ELR (cell line): ENCODE measurements around the gene TAOK2.

Experiments
- DNase-seq: peaks from one replicate; pipeline ENCODE4 v3.0.0-alpha.2; 2015; ENCODE audit warnings: low read depth

Gene TAOK2

DNA sequence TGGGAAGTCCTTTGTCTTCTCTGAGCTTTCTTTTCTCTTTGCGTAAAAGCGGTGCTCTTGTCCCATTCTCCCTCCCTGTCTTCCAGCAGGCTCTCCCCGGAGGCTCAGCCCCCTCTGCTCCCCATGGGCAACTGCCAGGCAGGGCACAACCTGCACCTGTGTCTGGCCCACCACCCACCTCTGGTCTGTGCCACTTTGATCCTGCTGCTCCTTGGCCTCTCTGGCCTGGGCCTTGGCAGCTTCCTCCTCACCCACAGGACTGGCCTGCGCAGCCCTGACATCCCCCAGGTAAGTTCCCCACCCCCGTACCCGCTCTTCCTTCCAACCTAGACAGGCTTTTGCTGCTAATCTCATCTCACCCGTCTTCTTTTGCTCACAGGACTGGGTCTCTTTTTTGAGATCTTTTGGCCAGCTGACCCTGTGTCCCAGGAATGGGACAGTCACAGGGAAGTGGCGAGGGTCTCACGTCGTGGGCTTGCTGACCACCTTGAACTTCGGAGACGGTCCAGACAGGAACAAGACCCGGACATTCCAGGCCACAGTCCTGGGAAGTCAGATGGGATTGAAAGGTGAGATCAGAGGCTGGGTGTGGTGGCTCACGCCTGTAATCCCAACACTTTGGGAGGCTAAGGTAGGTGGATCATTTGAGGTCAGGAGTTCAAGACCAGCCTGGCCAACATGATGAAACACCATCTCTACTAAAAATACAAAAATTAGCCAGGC lies 10.5 kb upstream of the TAOK2 start:
- DNase-seq = no peak

DNA sequence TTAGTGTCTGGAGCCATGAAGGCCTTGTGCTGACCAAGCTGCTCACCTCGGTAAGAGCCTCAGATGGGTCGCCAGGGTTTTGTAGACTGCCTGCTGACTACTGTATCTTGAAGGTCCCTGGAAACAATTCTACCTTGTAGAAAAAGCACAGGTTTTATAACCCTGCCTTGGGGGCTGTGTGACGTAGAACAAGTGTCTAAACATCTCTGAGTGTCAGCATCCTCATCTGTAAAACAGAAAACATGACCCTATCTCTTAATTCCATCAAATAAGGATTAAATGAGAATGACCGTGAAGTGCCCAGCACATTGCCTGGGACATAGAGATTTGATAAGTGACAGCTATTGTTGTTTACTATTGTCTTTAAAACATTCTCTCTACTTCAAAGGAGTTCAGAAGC lies 5.5 kb upstream of the TAOK2 start:
- no peak for DNase-seq

DNA sequence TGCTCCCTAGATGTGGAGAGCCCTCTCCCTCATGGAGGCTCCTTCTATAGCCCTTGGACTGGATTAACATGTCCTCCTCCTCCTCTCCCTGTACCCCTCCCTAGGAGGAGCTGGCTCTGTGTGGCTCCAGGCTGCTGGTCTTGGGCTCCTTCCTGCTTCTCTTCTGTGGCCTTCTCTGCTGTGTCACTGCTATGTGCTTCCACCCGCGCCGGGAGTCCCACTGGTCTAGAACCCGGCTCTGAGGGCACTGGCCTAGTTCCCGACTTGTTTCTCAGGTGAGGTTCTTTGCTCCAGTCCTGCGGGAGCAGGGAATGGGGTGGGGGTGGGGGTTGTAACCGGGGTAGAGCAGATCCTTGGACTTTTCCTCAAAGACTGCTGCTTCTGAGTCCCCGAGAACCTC lies 2.4 kb upstream of the TAOK2 start:
- no peak for DNase-seq

DNA sequence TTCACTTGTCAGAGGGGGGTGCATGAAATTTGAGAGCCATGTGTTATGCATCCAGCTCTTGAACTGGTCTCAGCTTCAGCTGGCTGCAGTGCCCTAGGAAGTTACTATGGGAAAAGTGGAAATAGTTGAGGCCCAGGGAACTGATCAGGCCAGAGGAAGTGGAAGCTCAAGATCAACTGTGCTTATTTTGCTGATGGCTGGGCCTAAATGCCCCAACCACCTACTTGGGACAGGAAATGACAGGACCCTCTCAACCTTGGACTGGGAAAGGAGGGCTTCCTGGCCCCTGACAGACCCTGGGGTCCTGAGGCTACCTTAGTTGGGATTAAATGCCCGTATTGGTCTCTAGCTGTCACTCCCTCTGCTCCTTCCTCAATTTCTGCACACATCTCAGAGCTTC lies 1.2 kb upstream of the TAOK2 start:
- no peak for DNase-seq

DNA sequence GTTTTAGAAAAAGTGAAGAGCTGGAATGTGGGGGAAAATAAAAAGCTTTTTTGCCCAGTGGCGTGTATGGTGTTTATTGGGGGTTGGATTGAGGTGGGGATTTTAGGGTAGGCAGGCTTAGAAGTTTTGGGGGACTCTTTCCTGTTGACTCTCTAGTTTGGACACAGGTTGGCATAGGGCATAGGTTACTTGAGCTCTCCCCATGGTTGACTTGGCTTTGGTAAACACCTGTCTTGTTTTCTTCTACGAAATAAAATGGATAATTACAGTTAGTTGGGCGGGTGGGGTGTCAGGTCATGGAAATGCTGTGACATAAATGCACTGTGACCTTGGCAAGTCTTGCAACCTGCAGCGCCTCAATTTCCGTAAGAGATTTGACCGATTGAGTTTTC lies 680 bp upstream of the TAOK2 start:
- DNase-seq = no peak

DNA sequence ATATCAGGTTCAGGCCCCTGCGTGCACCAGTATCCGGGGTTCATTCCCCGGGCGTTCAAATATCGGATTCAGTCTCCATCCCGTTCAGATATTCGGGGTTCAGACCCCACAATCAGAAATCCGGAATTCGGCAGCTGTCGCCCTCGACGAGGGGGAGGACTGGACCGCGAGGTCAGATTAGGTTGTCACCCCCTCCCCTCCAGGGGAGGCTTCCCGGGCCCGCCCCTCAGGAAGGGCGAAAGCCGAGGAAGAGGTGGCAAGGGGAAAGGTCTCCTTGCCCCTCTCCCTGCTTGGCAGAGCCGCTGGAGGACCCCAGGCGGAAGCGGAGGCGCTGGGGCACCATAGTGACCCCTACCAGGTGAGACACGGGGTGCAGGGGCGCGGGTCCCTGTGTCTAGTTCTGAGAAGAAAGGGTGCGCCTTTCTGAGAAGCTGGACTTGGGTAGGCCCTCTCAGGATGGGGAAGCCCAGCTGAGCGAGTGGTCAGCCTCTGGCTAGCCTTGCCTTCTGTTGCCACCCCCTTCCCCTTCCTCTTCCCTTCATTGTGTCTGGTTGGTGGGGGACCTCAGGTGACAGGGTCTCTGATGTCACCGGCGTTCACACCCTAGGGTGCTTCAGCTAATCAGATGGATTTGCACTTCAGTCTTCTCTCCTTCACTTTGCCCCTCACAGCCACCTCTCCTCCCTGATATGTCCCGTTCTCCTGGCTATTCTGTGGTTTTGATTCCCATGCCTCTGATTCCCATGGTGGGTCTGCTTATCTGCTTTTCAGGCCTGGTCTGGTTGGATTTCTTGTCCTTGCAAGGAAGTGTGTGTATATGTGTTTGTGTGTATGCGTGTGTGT lies 844 bp downstream of the TAOK2 start:
- DNase-seq = peak; percentile 34

DNA sequence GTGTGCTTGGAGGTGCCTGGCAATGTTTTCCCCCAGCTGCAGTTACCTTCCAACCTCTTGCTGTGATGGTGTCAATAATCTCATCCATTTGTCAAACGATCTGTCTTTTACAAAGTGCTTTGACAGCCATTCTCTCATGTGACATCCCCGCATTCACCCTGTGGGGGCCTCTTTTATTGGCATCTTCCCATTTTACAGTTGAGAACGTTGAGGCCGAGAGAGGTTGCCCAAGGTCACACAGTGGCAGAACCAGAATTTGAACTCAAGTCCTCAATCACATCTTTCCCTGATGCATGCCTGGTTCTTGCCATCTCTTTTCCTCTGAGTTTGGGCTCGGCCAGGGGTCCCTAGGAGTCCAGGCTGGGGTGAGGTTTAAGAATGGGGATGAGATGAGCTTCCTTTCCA lies 1.5 kb downstream of the TAOK2 start:
- DNase-seq = no peak

DNA sequence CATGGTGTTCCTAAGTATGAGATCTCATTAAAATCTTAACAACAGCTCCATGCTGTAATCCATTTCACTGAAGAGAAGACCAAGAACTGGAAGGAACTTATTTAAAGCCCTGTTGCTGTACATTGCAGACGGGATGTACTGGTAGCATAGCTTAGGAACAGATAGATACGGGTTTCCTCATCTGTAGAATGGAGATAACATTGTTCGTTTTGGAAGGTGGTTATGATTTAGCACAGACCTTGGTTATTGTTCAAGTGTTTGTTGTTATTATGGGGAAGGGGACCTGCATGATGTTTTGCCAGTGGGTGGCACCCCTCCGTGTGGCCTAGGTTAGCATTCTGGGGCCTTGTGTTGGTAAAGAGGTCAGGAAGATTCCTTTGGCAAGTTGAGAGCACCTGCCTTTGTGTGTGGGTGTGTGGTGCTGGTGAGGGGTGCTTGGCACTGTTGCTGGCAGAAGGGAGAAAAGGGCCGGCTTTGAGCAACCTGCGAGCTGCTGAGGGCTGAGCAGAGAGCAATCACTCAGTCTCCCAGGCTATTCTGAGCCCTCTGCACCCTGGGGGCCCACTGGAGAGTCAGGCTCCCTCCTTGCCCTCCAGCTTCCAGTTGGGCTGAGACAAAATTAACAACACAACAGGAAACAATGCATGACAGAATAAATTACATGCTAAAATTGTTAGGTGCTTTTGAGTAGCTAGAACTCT lies 2.3 kb downstream of the TAOK2 start:
- DNase-seq = peak; percentile 11

DNA sequence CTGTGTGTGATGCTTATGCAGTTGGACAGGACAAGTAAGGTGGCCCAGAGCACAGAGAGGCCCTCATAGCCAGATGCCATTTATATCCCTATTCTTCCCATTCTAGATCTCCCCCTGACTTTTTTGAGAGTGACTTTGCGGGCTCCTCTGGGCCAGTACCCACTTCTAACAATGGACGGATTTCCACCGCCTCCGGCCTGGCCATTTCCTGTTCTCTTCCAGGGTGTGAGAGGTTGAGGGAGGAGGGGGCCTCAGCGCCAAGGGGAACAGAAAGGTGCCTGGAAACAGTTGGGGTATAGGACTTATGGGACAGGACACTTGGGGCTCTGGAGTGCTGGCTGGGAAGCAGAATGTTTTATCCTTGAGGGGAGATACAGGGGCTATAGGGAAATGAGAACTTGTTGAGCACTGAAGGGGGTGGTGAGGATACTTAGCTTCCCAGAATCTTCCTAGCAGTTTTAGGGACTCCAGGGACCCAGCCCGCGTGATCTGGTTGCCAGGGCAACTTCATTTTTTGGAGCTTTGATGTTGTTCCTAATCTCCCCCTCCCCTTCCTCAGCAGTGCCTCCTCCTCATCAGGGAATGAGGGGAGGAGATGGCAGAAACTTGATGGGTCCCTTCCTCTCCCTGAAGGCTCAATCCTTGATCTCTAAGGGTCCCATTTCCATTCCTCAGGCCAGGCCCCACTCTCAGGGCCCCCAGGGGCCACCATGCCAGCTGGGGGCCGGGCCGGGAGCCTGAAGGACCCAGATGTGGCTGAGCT lies 3.6 kb downstream of the TAOK2 start:
- no peak for DNase-seq

DNA sequence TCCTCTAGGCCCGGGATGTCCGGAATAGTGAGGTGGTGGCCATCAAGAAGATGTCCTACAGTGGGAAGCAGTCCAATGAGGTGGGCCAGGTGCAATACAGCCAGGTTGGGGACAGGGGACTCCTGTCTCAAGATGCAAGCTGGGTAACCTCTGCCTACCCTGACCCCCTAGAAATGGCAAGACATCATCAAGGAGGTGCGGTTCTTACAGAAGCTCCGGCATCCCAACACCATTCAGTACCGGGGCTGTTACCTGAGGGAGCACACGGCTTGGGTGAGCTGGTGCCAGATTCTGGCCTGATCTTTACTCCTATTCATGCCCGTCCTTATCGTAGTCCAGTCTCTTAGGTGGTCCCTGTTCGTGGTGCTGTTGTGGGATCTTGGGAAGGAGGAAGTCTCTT lies 4.4 kb downstream of the TAOK2 start:
- DNase-seq = no peak

DNA sequence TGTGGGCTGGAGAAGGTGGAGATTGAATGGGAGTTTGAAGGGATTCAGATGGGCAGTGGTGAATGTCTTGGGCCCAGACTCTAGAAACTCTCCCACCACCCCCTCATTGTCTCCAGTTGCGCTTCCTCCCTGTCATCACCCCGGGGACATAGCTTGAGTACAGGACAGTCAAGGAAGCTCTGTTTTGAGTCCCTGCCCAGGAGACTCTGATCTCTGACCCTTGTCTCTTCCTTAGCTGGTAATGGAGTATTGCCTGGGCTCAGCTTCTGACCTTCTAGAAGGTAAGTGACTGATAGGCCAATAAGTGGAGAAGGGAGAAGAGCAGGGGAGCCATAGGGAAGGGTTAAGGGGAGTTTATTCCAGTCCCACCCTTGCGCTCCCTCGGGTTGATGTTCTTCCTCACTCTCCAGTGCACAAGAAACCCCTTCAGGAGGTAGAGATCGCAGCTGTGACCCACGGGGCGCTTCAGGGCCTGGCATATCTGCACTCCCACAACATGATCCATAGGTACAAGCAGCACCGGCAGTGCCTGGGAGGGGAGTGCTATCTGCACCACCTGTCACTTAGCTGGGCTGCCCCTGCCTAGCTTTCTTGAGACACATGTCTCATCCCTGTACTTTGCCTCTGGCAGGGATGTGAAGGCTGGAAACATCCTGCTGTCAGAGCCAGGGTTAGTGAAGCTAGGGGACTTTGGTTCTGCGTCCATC lies 5.0 kb downstream of the TAOK2 start:
- DNase-seq = no peak

DNA sequence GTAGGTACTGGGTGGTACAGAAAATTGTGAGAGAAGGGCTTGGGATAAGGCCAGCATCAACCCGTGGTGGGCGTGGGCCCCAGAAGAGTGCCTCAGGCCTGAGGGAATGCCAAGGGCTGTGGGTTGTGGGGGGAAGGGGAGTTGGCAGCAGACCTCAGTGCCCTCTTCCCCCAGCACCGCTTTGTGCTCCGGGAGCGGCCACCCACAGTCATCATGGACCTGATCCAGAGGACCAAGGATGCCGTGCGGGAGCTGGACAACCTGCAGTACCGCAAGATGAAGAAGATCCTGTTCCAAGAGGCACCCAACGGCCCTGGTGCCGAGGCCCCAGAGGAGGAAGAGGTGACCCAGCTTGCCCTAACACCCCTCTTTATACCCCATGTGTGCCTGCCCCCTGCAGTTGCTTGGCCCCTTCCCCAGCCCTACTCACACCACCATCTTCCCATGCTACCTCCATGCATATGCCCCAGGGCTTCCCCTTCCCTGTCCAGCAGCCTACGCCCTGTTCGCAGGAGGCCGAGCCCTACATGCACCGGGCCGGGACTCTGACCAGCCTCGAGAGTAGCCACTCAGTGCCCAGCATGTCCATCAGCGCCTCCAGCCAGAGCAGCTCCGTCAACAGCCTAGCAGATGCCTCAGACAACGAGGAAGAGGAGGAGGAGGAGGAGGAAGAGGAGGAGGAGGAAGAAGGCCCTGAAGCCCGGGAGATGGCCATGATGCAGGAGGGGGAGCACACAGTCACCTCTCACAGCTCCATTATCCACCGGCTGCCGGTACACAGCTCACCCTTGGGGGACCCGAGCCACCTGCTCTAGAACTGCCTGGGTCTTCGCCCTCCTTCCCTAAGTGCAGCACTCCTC lies 9.1 kb downstream of the TAOK2 start:
- DNase-seq = no peak

DNA sequence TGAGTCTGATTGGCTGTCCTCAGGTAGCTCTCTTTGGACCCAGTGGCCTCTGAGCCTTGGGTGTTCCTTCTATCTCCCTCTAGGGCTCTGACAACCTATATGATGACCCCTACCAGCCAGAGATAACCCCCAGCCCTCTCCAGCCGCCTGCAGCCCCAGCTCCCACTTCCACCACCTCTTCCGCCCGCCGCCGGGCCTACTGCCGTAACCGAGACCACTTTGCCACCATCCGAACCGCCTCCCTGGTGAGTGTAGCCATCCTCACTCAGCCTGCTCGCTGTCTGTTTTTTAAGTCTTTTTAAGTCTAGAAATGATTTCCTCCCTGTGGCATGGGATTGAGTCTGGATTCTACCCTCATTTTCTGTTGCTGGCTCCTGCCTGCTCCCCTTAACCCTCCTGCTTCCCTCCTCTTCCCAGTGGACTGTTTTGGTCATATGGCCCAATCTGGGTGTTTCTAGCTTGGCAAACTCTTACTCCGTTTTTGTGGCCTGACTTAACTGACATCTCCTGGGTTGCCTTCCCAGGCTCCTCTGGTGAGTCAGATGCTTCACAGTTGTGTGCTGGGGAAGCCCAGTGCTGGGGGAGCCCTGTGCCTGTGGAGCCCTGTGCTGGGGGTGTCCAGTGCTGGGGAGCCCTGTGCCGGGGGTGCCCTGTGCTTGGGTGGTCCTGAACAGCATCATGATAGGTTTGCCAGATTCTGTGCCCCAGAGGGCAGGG lies 9.9 kb downstream of the TAOK2 start:
- DNase-seq = no peak

DNA sequence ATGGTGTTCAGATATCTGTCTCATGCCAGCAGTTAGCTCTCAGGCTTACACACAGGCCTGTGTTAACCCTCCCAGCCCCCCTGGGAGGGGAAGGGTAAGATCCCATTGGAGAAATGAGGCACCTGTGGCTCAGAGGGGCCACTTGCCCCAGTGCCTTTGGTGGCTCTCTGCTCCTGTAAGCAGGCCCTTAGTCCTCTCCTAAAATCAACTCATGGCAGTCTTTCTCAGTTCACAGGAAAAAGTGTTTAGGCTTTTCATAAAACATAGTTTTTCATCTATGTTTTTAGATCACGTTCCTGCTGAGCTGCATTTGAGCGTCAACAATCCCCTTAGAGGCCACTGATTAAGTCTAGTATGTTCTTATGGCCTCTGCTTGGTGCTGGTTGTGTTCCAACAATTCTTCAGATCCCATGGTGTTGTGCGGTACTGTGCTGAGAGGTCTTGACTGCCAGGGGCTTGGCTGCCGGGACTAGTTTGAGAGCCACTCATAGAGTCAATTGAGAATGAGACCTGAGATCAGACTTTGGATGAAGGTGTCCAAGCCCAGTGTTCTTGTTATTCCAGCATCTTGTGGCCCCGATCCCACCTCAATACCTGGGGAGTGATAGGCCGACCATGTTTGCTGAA lies 10.6 kb downstream of the TAOK2 start:
- DNase-seq = no peak

DNA sequence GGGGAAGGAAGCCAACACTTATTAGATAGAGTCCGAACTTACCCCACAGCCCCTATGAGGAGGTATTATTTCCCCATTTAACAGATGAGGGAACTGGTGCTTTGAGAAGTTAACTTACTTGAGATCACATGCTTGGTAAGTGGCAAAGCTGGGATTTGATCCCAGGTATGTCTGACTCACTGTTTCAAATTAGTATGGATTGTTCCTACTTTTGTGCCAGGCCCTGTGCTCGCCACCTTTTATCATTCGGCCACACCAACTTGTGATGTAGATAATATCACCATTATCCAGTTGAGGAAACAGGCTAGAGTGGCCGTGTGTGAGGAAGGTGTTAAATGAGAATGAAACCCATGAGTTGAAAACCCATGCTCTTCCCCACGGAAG lies 11.1 kb downstream of the TAOK2 start:
- no peak for DNase-seq

DNA sequence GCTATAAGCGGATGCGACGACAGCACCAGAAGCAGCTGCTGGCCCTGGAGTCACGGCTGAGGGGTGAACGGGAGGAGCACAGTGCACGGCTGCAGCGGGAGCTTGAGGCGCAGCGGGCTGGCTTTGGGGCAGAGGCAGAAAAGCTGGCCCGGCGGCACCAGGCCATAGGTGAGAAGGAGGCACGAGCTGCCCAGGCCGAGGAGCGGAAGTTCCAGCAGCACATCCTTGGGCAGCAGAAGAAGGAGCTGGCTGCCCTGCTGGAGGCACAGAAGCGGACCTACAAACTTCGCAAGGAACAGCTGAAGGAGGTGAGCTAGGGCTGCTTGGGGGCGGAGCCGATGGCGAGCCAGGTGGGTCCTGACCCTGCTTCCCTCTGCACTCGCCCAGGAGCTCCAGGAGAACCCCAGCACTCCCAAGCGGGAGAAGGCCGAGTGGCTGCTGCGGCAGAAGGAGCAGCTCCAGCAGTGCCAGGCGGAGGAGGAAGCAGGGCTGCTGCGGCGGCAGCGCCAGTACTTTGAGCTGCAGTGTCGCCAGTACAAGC lies 11.7 kb downstream of the TAOK2 start:
- no peak for DNase-seq

DNA sequence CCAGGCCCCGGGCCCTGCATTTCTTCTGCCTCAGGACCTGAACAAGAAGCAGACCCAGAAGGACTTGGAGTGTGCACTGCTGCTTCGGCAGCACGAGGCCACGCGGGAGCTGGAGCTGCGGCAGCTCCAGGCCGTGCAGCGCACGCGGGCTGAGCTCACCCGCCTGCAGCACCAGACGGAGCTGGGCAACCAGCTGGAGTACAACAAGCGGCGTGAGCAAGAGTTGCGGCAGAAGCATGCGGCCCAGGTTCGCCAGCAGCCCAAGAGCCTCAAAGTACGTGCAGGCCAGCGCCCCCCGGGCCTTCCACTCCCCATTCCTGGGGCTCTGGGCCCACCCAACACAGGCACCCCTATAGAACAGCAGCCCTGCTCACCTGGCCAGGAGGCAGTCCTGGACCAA lies 12.6 kb downstream of the TAOK2 start:
- DNase-seq = no peak

DNA sequence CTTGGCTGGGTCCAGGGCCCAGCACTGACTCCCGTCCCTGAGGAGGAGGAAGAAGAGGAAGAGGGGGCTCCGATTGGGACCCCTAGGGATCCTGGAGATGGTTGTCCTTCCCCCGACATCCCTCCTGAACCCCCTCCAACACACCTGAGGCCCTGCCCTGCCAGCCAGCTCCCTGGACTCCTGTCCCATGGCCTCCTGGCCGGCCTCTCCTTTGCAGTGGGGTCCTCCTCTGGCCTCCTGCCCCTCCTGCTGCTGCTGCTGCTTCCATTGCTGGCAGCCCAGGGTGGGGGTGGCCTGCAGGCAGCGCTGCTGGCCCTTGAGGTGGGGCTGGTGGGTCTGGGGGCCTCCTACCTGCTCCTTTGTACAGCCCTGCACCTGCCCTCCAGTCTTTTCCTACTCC lies 13.3 kb downstream of the TAOK2 start:
- DNase-seq = no peak

DNA sequence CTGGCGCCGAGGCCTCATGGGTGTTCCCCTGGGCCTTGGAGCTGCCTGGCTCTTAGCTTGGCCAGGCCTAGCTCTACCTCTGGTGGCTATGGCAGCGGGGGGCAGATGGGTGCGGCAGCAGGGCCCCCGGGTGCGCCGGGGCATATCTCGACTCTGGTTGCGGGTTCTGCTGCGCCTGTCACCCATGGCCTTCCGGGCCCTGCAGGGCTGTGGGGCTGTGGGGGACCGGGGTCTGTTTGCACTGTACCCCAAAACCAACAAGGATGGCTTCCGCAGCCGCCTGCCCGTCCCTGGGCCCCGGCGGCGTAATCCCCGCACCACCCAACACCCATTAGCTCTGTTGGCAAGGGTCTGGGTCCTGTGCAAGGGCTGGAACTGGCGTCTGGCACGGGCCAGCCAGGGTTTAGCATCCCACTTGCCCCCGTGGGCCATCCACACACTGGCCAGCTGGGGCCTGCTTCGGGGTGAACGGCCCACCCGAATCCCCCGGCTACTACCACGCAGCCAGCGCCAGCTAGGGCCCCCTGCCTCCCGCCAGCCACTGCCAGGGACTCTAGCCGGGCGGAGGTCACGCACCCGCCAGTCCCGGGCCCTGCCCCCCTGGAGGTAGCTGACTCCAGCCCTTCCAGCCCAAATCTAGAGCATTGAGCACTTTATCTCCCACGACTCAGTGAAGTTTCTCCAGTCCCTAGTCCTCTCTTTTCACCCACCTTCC lies 13.9 kb downstream of the TAOK2 start:
- DNase-seq = no peak
